K562 (cell line): ENCODE measurements around the gene ITSN1. TPM values are rescaled to one million over a fixed set of nuclear protein-coding genes. Genes with fewer than 3 reads are reported as not detected.

Experiments used
- CHD7 ChIP-seq: fragments of 200-600 bp; sonication (generic); IDR thresholded peaks from one replicate; pipeline ENCODE4 v1.6.1; 2012; ENCODE audit warnings: mild to moderate bottlenecking, low read depth, low read length, inconsistent platforms
- CREB1 ChIP-seq, 2 experiments: sonication (generic) in 1 of 2; formaldehyde crosslinking in 1 of 2; IDR thresholded peaks; 2 replicates each; pipeline versions ENCODE4 v1.6.1 to v1.8.0; 2012 to 2022; ENCODE audit warnings: inconsistent platforms in 1 of 2, mild to moderate bottlenecking in 1 of 2, missing genetic modification reagents in 1 of 2, moderate library complexity in 1 of 2
- FOXO4 ChIP-seq: fragments of 450-650 bp; formaldehyde crosslinking; IDR thresholded peaks from 2 replicates; pipeline ENCODE4 v1.4.0; 2020; ENCODE audit warnings: mild to moderate bottlenecking, moderate library complexity
- HNRNPLL ChIP-seq: fragments of 200-400 bp; formaldehyde crosslinking; IDR thresholded peaks from 2 replicates; pipeline ENCODE4 v1.6.1; 2017; ENCODE audit warnings: low read length, low read depth, mild to moderate bottlenecking; ENCODE audit not compliant: poor library complexity, severe bottlenecking
- RBM25 ChIP-seq: fragments of 200-400 bp; formaldehyde crosslinking; IDR thresholded peaks from 2 replicates; pipeline ENCODE4 v1.6.1; 2018; ENCODE audit warnings: low read length, low read depth, moderate library complexity; ENCODE audit not compliant: severe bottlenecking
- ZBTB8A ChIP-seq: fragments of 450-650 bp; IDR thresholded peaks from 2 replicates; pipeline ENCODE4 v1.6.1; 2018; ENCODE audit warnings: mild to moderate bottlenecking, moderate library complexity; ENCODE audit not compliant: partially characterized antibody
- ZNF586 ChIP-seq: fragments of 450-650 bp; formaldehyde crosslinking; conservative IDR thresholded peaks from 2 replicates; pipeline ENCODE4 v1.4.0; 2020; ENCODE audit warnings: mild to moderate bottlenecking, moderate library complexity
- polyA plus RNA-seq, 8 experiments: library from polyadenylated mRNA; depleted of rRNA in 4 of 8; stranded (reverse) in 5 of 8; unstranded in 3 of 8; fragments of >200 nt; fragmentation: Nextera tagmentation in 2 of 8; fragmentation: Illumina TruSeq in 1 of 8; extraction: Ambion mirVana in 2 of 8; extraction: Trizol in 1 of 8; gene quantifications; 2 replicates each; pipeline versions ENCODE4 v1.2.1 to v1.2.3, GENCODE V29; 2011 to 2014; ENCODE audit warnings: inconsistent platforms in 1 of 8, missing spikeins in 1 of 8
- total RNA-seq, 7 experiments: library from RNA; depleted of rRNA in 6 of 7; stranded (reverse); fragments of >200 nt in 6 of 7; fragmentation: Illumina TruSeq in 2 of 7; extraction: Trizol in 2 of 7; gene quantifications; 2 replicates each; pipeline versions ENCODE4 v1.2.1 to v1.2.3, GENCODE V29; 2011 to 2021; ENCODE audit warnings: low replicate concordance in 1 of 7

Gene ITSN1
- total and polyA plus RNA-seq, 9 of the 15 experiments (the other 6 are each of a cell fraction or from before 2014, with no cell fraction given) = 1.1 to 12.6 (median 4.8) TPM

GRCh38 chr21:33751120-33751519, 108.8 kb downstream of the ITSN1 start (continued):
- TF ChIP-seq CHD7 (no peak), CREB1 (IDR thresholded peaks at IDR 0.05) (no peak), CREB1 (CRISPR knock-in tag; IDR thresholded peaks at IDR 0.05) (peak; percentile 41; the same call in 1 of the 2 replicates), FOXO4 (CRISPR knock-in tag) (no peak), RBM25 (no peak), ZNF586 (CRISPR knock-in tag) (no peak), HNRNPLL (no peak), ZBTB8A (no peak)
